Measurements from ENCODE around the gene DSG1. TPM values are rescaled to one million over a fixed set of nuclear protein-coding genes. Genes with fewer than 3 reads are reported as not detected.
"Not testable (repeated sequence)": the region's sequence is repeated elsewhere in the genome, so short reads cannot be mapped to it uniquely, and the experiment has no call there.

The DSG1 gene
- total and polyA plus RNA-seq, 2 donors: 0.21 TPM; not detected in 1

GRCh38 chr18:31301201-31301655 is 16.7 kb upstream of the DSG1 start:
- Histone ChIP-seq H3K4me1 (ENCODE audit: insufficient read depth) (no peaks in the 10 kb centered on the region), H3K4me3 (ENCODE audit: low read depth, low read length) (no peak overlapping the region), H3K27ac (ENCODE audit: low read depth) (no peak overlapping the region), H3K36me3 (ENCODE audit: insufficient read depth) (no peaks in the 10 kb centered on the region)
- DNase-seq (ENCODE audit: extremely low spot score): no peak
- WGBS: 56% methylated on average over 3 of the region's 3 CpGs

- no peaks in the 10 kb centered on the region for H3K36me3 ChIP-seq (ENCODE audit: insufficient read depth)
- H3K4me3 ChIP-seq (ENCODE audit: low read depth, low read length): no peak overlapping the region
- H3K4me1 ChIP-seq (ENCODE audit: insufficient read depth): no peaks in the 10 kb centered on the region
- no peak for DNase-seq (ENCODE audit: extremely low spot score)
- no peak overlapping the region for H3K27ac ChIP-seq (ENCODE audit: low read depth)
Observed at GRCh38 chr18:31302991-31303390, 15.0 kb upstream of the DSG1 start.

GRCh38 chr18:31303771-31304170 is 14.2 kb upstream of the DSG1 start:
- Histone ChIP-seq H3K4me1 (ENCODE audit: insufficient read depth) (no peaks in the 10 kb centered on the region), H3K36me3 (ENCODE audit: insufficient read depth) (no peaks in the 10 kb centered on the region), H3K27ac (ENCODE audit: low read depth) (no peak overlapping the region), H3K4me3 (ENCODE audit: low read depth, low read length) (no peak overlapping the region)
- 89% methylated on average over 3 of the region's 3 CpGs for WGBS
- DNase-seq (ENCODE audit: extremely low spot score): no peak

- Histone ChIP-seq H3K27ac (ENCODE audit: low read depth) (no peak overlapping the region), H3K4me3 (ENCODE audit: low read depth, low read length) (no peak overlapping the region), H3K4me1 (ENCODE audit: insufficient read depth) (no peaks in the 10 kb centered on the region), H3K36me3 (ENCODE audit: insufficient read depth) (no peaks in the 10 kb centered on the region)
- DNase-seq (ENCODE audit: extremely low spot score): no peak
- 91% methylated on average over 2 of the region's 2 CpGs for WGBS
Observed at GRCh38 chr18:31309115-31309514, 8.8 kb upstream of the DSG1 start.

GRCh38 chr18:31316974-31317373 is 986 bp upstream of the DSG1 start:
- WGBS: 55% methylated on average over 4 of the region's 4 CpGs
- Histone ChIP-seq H3K36me3 (ENCODE audit: insufficient read depth) (no peaks in the 10 kb centered on the region), H3K4me1 (ENCODE audit: insufficient read depth) (no peaks in the 10 kb centered on the region), H3K27ac (ENCODE audit: low read depth) (no peak overlapping the region), H3K4me3 (ENCODE audit: low read depth, low read length) (no peak overlapping the region)
- DNase-seq (ENCODE audit: extremely low spot score): no peak

GRCh38 chr18:31321719-31322118 is 3.8 kb downstream of the DSG1 start:
- H3K27ac ChIP-seq (ENCODE audit: low read depth): no peak overlapping the region
- H3K4me3 ChIP-seq (ENCODE audit: low read depth, low read length): no peak overlapping the region
- H3K4me1 ChIP-seq (ENCODE audit: insufficient read depth): no peaks in the 10 kb centered on the region
- no peaks in the 10 kb centered on the region for H3K36me3 ChIP-seq (ENCODE audit: insufficient read depth)
- WGBS: 69% methylated on average over 2 of the region's 2 CpGs
- DNase-seq (ENCODE audit: extremely low spot score): no peak

GRCh38 chr18:31325051-31325450 is 7.1 kb downstream of the DSG1 start:
- no peak overlapping the region for H3K27ac ChIP-seq (ENCODE audit: low read depth)
- H3K36me3 ChIP-seq (ENCODE audit: insufficient read depth): no peaks in the 10 kb centered on the region
- no peak overlapping the region for H3K4me3 ChIP-seq (ENCODE audit: low read depth, low read length)
- WGBS: 46% methylated on average over 3 of the region's 3 CpGs
- no peaks in the 10 kb centered on the region for H3K4me1 ChIP-seq (ENCODE audit: insufficient read depth)
- no peak for DNase-seq (ENCODE audit: extremely low spot score)

GRCh38 chr18:31329787-31330438 is 12.0 kb downstream of the DSG1 start:
- no peaks in the 10 kb centered on the region for H3K36me3 ChIP-seq (ENCODE audit: insufficient read depth)
- WGBS: 59% methylated on average over 7 of the region's 7 CpGs
- no peak overlapping the region for H3K27ac ChIP-seq (ENCODE audit: low read depth)
- no peak for DNase-seq (ENCODE audit: extremely low spot score)
- no peaks in the 10 kb centered on the region for H3K4me1 ChIP-seq (ENCODE audit: insufficient read depth)
- no peak overlapping the region for H3K4me3 ChIP-seq (ENCODE audit: low read depth, low read length)

- no peak for DNase-seq (ENCODE audit: extremely low spot score)
- no peak overlapping the region for H3K27ac ChIP-seq (ENCODE audit: low read depth)
- no peaks in the 10 kb centered on the region for H3K36me3 ChIP-seq (ENCODE audit: insufficient read depth)
- H3K4me3 ChIP-seq (ENCODE audit: low read depth, low read length): no peak overlapping the region
- no peaks in the 10 kb centered on the region for H3K4me1 ChIP-seq (ENCODE audit: insufficient read depth)
- 88% methylated on average over 4 of the region's 4 CpGs for WGBS
Observed at GRCh38 chr18:31343454-31343853, 25.5 kb downstream of the DSG1 start.

GRCh38 chr18:31353336-31353735 is 35.4 kb downstream of the DSG1 start:
- 67% methylated on average over 4 of the region's 17 CpGs for WGBS
- H3K36me3 ChIP-seq (ENCODE audit: insufficient read depth); H3K4me3 ChIP-seq (ENCODE audit: low read depth, low read length); H3K4me1 ChIP-seq (ENCODE audit: insufficient read depth); H3K27ac ChIP-seq (ENCODE audit: low read depth); DNase-seq (ENCODE audit: extremely low spot score): not testable (repeated sequence)

- 95% methylated on average over 8 of the region's 8 CpGs for WGBS
- no peaks in the 10 kb centered on the region for H3K4me1 ChIP-seq (ENCODE audit: insufficient read depth)
- H3K27ac ChIP-seq (ENCODE audit: low read depth): no peak overlapping the region
- H3K36me3 ChIP-seq (ENCODE audit: insufficient read depth): no peaks in the 10 kb centered on the region
- DNase-seq (ENCODE audit: extremely low spot score): no peak
- no peak overlapping the region for H3K4me3 ChIP-seq (ENCODE audit: low read depth, low read length)
Observed at GRCh38 chr18:31354990-31355389, 37.0 kb downstream of the DSG1 start.

- DNase-seq (ENCODE audit: extremely low spot score): no peak
- no peaks in the 10 kb centered on the region for H3K4me1 ChIP-seq (ENCODE audit: insufficient read depth)
- WGBS: 78% methylated on average over 5 of the region's 5 CpGs
Observed at GRCh38 chr18:31356025-31356424, 38.1 kb downstream of the DSG1 start.

GRCh38 chr18:31364190-31364589 is 46.2 kb downstream of the DSG1 start:
- Histone ChIP-seq H3K27ac (ENCODE audit: low read depth) (no peak overlapping the region), H3K36me3 (ENCODE audit: insufficient read depth) (no peaks in the 10 kb centered on the region), H3K4me1 (ENCODE audit: insufficient read depth) (no peaks in the 10 kb centered on the region), H3K4me3 (ENCODE audit: low read depth, low read length) (no peak overlapping the region)
- DNase-seq (ENCODE audit: extremely low spot score): no peak
- 93% methylated on average over 4 of the region's 4 CpGs for WGBS

More at GRCh38 chr18:31356025-31356424, 38.1 kb downstream of the DSG1 start:
- Histone ChIP-seq H3K27ac (ENCODE audit: low read depth) (no peak overlapping the region), H3K4me3 (ENCODE audit: low read depth, low read length) (no peak overlapping the region), H3K36me3 (ENCODE audit: insufficient read depth) (no peaks in the 10 kb centered on the region)

GRCh38 chr18:31369478-31369877 is 51.5 kb downstream of the DSG1 start:
- Histone ChIP-seq H3K36me3 (ENCODE audit: insufficient read depth) (no peaks in the 10 kb centered on the region), H3K4me1 (ENCODE audit: insufficient read depth) (no peaks in the 10 kb centered on the region), H3K27ac (ENCODE audit: low read depth) (no peak overlapping the region), H3K4me3 (ENCODE audit: low read depth, low read length) (no peak overlapping the region)
- DNase-seq (ENCODE audit: extremely low spot score): no peak

- no peak for DNase-seq (ENCODE audit: extremely low spot score)
- Histone ChIP-seq H3K4me1 (ENCODE audit: insufficient read depth) (no peaks in the 10 kb centered on the region), H3K36me3 (ENCODE audit: insufficient read depth) (no peaks in the 10 kb centered on the region), H3K4me3 (ENCODE audit: low read depth, low read length) (no peak overlapping the region), H3K27ac (ENCODE audit: low read depth) (no peak overlapping the region)
Observed at GRCh38 chr18:31371989-31372388, 54.0 kb downstream of the DSG1 start.

Data from urinary bladder (tissue), 4 donors.